ENCODE measurements around the gene RTF2.

RTF2 gene

DNA sequence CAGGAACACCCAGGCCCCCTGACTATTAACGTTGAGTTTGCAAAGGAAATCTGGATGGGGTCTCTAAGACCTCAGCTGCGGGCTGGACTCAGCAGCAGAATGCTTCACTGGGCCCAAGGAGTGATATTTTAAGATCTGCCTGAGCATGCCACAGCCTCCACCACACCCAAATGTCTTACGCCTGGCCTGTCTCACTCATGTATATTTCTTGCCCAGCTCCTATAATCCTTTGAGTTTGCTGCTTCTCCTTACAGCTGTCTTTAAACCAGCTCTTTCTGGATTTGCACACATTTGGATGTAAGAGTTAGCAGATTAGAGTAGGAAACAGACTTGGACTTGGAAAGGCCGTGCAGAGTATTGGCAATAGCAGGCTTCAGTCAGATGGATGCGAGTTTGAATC lies 40.0 kb upstream of the RTF2 start:
- TF ChIP-seq CTCF (IDR thresholded peaks at IDR 0.05), result no peak
- no peak for DNase-seq
- Mint-ChIP-seq H3K9me3 (no peaks in the 10 kb centered on the region), H3K27me3 (ENCODE audit: low read depth, poor library complexity) (peaks cover 40% of the 10 kb centered on the region), H3K27ac (no peak overlapping the region), H3K4me3 (no peak overlapping the region), H3K4me1 (no peaks in the 10 kb centered on the region), H3K36me3 (ENCODE audit: low read depth) (no peaks in the 10 kb centered on the region)

- H3K36me3 Mint-ChIP-seq (ENCODE audit: low read depth), result no peaks in the 10 kb centered on the region
- no peak for TF ChIP-seq CTCF (IDR thresholded peaks at IDR 0.05)
- H3K9me3 Mint-ChIP-seq, result no peaks in the 10 kb centered on the region
- DNase-seq, result no peak
- peaks cover 40% of the 10 kb centered on the region for H3K27me3 Mint-ChIP-seq (ENCODE audit: low read depth, poor library complexity)
- no peaks in the 10 kb centered on the region for H3K4me1 Mint-ChIP-seq
- no peak overlapping the region for H3K27ac Mint-ChIP-seq
- no peak overlapping the region for H3K4me3 Mint-ChIP-seq
These were observed 39.5 kb upstream of the RTF2 start for GRCh38 chr20:56428881-56429280.

DNA sequence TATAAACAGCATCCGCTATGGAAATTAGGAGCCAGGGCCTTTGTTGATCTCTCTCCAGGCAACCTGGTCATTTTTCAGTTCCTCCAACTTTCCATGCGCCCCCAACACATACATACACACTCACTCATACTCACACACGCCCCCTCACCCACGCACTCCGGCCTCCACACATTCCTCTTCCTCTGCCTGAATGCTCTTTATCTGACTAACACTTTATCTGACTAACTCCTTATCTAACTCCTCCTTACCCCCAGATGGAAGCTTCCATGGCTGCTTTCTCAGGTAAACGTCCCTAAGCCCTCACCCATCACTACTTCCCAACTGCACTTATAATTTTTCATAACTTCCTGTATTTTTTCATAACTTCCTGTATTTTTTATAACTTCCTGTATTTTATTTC lies 38.9 kb upstream of the RTF2 start:
- no peak for TF ChIP-seq CTCF (IDR thresholded peaks at IDR 0.05)
- no peaks in the 10 kb centered on the region for H3K4me1 Mint-ChIP-seq
- no peak for DNase-seq
- no peaks in the 10 kb centered on the region for H3K36me3 Mint-ChIP-seq (ENCODE audit: low read depth)
- peaks cover 44% of the 10 kb centered on the region for H3K27me3 Mint-ChIP-seq (ENCODE audit: low read depth, poor library complexity)
- H3K27ac Mint-ChIP-seq, result no peak overlapping the region
- H3K4me3 Mint-ChIP-seq, result no peak overlapping the region
- H3K9me3 Mint-ChIP-seq, result no peaks in the 10 kb centered on the region

DNA sequence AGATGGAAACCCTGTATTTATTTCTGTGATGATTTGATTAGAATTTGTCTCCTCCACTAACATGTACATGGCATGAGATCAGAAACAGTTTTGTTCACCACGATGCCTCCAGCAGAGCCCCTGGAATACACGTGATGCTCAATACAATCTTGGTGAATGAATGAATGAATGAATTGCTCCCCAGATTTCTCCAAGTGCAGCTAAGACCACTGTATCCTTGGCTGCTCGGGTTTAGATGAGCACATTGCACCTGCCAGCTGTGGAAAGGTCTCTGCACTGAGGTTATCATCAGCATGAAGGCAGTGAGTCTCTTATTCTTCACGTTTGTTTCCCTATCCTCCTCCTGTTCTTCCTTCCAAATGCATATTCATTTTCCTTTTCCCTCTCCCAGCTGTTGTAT lies 38.5 kb upstream of the RTF2 start:
- Mint-ChIP-seq H3K27me3 (ENCODE audit: low read depth, poor library complexity) (peaks cover 42% of the 10 kb centered on the region), H3K27ac (no peak overlapping the region), H3K4me1 (no peaks in the 10 kb centered on the region), H3K9me3 (no peaks in the 10 kb centered on the region), H3K4me3 (no peak overlapping the region), H3K36me3 (ENCODE audit: low read depth) (no peaks in the 10 kb centered on the region)
- DNase-seq, result no peak
- no peak for TF ChIP-seq CTCF (IDR thresholded peaks at IDR 0.05)

DNA sequence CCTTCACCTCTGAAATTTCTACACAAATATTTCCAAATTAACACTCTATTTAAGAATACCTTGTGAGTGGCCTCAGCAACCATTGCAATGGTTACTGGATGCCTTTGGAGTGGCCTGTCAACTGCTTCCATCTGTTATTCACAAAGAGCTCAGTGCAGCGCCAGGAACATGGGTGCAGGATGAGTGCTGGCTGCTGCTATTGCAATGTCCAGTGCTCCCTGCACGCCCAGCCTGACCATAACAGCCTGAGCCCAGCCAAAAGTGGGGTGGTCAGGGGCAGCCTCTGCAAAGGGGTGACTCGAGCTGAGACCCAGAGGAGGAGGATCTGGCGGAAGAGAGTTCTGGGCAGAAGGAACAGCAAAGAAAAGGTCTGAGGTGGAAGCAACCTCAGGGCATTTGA lies 38.0 kb upstream of the RTF2 start:
- no peaks in the 10 kb centered on the region for H3K36me3 Mint-ChIP-seq (ENCODE audit: low read depth)
- no peak overlapping the region for H3K4me3 Mint-ChIP-seq
- no peaks in the 10 kb centered on the region for H3K4me1 Mint-ChIP-seq
- peaks cover 42% of the 10 kb centered on the region for H3K27me3 Mint-ChIP-seq (ENCODE audit: low read depth, poor library complexity)
- H3K27ac Mint-ChIP-seq, result no peak overlapping the region
- no peak for TF ChIP-seq CTCF (IDR thresholded peaks at IDR 0.05)
- DNase-seq, result no peak
- H3K9me3 Mint-ChIP-seq, result no peaks in the 10 kb centered on the region

- H3K9me3 Mint-ChIP-seq, result no peaks in the 10 kb centered on the region
- DNase-seq, result no peak
- H3K4me1 Mint-ChIP-seq, result no peaks in the 10 kb centered on the region
- no peak overlapping the region for H3K4me3 Mint-ChIP-seq
- H3K27ac Mint-ChIP-seq, result no peak overlapping the region
- no peak for TF ChIP-seq CTCF (IDR thresholded peaks at IDR 0.05)
- no peaks in the 10 kb centered on the region for H3K36me3 Mint-ChIP-seq (ENCODE audit: low read depth)
- peaks cover 42% of the 10 kb centered on the region for H3K27me3 Mint-ChIP-seq (ENCODE audit: low read depth, poor library complexity)
These were observed 37.5 kb upstream of the RTF2 start for GRCh38 chr20:56430957-56431356.

Data from nephron progenitor cell (in vitro differentiated cells).